Upper lobe of right lung (tissue), 1 donor: ENCODE data around the gene MAP4K2. TPM values are rescaled to one million over a fixed set of nuclear protein-coding genes. Genes with fewer than 3 reads are reported as not detected.

Source experiments
- ATAC-seq: fragments of 200-7000 bp; cut with Tn5 transposase; one replicate; pipeline ENCODE4 v1.9.1; 2020; ENCODE audit warnings: mild to moderate bottlenecking, moderate library complexity
- DNase-seq: peaks from one replicate; pipeline ENCODE4 v3.0.0-alpha.2; 2020
- H3K27ac ChIP-seq: fragments of 200-600 bp; one replicate; pipeline ENCODE4 v1.8.0; 2022
- H3K27me3 ChIP-seq: fragments of 200-600 bp; one replicate; pipeline ENCODE4 v1.8.0; 2022; ENCODE audit warnings: mild to moderate bottlenecking
- H3K36me3 ChIP-seq: fragments of 200-600 bp; one replicate; pipeline ENCODE4 v1.8.0; 2022
- H3K4me1 ChIP-seq: fragments of 200-600 bp; one replicate; pipeline ENCODE4 v1.8.0; 2022
- H3K4me3 ChIP-seq: fragments of 200-600 bp; one replicate; pipeline ENCODE4 v1.8.0; 2022; ENCODE audit warnings: mild to moderate bottlenecking
- H3K9me3 ChIP-seq: fragments of 200-600 bp; one replicate; pipeline ENCODE4 v1.8.0; 2022
- intact Hi-C: fragments of 100-400 bp; cut with DNase I; formaldehyde crosslinking; loops from one replicate; pipeline ENCODE4 v1.11.0; 2022
- total RNA-seq: library from RNA; stranded (reverse); fragmentation: NEBNext Ultra II Directional; extraction: Animal tissue kit (Norgen Biotek cat#: 25700); gene quantifications from one replicate; pipeline ENCODE4 v1.2.1, GENCODE V29; 2021
- TF ChIP-seq, protein P1 (sequence below): fragments of 200-600 bp; IDR thresholded peaks from one replicate; pipeline ENCODE4 v1.8.0; 2022; ENCODE audit warnings: antibody characterized with exemption
- donor health status: DM: no; HTN: yes; CAD: no; lungs with severe emphysema.

MAP4K2 gene
- total RNA-seq, 1 donor from 2014 or later = 28.9 TPM

DNA sequence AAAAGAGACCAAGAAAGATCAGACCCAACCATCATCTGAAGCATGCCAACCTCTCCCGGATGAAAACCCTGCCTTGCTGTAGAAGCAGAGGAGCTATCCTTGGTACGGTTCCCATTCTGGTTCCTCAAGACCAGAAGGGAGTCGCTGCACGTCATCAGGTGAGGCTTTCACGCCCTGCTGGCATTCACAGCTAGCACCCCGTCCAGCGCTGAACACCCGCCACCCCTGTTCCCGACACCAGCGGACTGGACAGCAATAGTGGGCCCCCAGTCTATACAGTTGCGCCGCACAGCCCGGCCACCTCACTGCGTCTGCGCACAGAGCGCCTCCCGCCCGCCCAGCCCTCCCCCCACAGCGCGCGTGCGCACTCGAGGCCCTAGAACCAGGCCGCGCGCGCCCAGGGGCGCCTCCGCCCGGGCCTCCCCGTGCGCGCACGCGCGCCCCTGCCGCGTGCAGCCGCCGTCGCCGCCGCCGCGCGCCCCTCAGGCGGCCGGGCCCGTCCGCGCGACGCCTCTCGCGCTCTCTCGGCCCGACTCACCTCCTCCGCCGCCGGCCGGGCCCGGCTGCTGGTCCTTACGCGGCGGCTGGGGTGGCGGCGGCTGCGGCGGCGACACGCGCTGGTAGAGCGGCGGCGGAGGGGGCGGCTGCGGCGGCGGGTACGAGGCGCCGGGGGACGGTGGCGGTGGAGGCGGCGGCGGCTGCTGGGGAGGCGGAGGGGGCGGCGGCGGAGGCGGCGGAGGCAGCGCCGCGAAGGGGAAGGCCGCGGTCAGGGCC lies 25.4 kb downstream of the MAP4K2 start:
- intact Hi-C loops = no loop called here
- no peaks in the 10 kb centered on the region for H3K27me3 ChIP-seq
- no peaks in the 10 kb centered on the region for H3K9me3 ChIP-seq
- H3K36me3 ChIP-seq = peaks cover 43% of the 10 kb centered on the region
- peaks cover 38% of the 10 kb centered on the region for H3K4me1 ChIP-seq
- peak overlapping the region; percentile 98 for H3K27ac ChIP-seq
- TF ChIP-seq, protein P1, sequence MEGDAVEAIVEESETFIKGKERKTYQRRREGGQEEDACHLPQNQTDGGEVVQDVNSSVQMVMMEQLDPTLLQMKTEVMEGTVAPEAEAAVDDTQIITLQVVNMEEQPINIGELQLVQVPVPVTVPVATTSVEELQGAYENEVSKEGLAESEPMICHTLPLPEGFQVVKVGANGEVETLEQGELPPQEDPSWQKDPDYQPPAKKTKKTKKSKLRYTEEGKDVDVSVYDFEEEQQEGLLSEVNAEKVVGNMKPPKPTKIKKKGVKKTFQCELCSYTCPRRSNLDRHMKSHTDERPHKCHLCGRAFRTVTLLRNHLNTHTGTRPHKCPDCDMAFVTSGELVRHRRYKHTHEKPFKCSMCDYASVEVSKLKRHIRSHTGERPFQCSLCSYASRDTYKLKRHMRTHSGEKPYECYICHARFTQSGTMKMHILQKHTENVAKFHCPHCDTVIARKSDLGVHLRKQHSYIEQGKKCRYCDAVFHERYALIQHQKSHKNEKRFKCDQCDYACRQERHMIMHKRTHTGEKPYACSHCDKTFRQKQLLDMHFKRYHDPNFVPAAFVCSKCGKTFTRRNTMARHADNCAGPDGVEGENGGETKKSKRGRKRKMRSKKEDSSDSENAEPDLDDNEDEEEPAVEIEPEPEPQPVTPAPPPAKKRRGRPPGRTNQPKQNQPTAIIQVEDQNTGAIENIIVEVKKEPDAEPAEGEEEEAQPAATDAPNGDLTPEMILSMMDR = no peak
- ATAC-seq = peak; percentile 56
- peak; percentile 92 for DNase-seq
- H3K4me3 ChIP-seq = peak overlapping the region; percentile 82

DNA sequence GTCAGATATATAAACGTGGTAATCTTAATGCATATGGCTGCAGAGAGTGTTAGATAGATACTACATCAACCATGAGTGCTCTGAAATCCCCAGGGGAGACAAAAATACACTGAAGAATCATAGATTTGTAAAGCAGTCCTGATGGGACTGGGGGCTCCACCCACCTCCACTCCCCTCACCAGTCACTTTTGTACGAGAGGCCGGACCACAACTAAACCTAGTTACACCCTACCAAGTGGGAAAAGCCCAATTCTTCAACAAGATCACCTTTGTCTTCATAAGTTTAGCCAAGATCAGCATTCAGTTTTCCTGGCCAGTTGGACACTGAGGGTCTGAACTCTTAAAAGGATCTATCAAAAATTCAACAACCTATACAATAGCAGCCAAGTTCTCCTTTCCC lies 26.1 kb downstream of the MAP4K2 start:
- intact Hi-C loops = no loop called here
- peak overlapping the region; percentile 34 for H3K27ac ChIP-seq
- H3K27me3 ChIP-seq = no peaks in the 10 kb centered on the region
- H3K36me3 ChIP-seq = peaks cover 51% of the 10 kb centered on the region
- H3K9me3 ChIP-seq = no peaks in the 10 kb centered on the region
- peaks cover 46% of the 10 kb centered on the region for H3K4me1 ChIP-seq
- TF ChIP-seq, protein P1 = no peak
- ATAC-seq (no peak), DNase-seq (no peak)
- H3K4me3 ChIP-seq = peak overlapping the region; percentile 76

DNA sequence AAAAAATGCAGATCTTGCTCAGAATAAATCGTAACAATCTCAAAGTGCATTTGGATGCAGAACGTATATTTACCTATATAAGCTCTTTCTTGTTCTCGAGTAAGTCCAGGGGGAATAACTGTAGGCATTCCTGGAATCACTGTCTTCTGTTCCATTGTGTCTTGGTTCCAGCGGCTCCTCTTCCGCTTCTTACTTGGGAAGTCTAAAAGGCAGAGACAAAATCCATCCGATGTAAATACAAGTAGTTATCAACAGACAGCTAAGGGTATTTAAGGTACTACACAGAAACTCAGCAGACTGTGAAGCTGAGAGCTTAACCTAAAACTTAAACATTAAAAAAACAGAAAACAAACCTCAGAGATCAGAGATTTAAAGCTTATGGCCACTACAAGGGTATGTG lies 26.6 kb downstream of the MAP4K2 start:
- intact Hi-C loops = no loop called here
- Histone ChIP-seq H3K4me3 (peak overlapping the region; percentile 76), H3K36me3 (peaks cover 55% of the 10 kb centered on the region), H3K4me1 (peaks cover 50% of the 10 kb centered on the region), H3K27ac (no peak overlapping the region), H3K27me3 (no peaks in the 10 kb centered on the region), H3K9me3 (no peaks in the 10 kb centered on the region)
- ATAC-seq (no peak), DNase-seq (no peak)
- TF ChIP-seq, protein P1 = no peak

DNA sequence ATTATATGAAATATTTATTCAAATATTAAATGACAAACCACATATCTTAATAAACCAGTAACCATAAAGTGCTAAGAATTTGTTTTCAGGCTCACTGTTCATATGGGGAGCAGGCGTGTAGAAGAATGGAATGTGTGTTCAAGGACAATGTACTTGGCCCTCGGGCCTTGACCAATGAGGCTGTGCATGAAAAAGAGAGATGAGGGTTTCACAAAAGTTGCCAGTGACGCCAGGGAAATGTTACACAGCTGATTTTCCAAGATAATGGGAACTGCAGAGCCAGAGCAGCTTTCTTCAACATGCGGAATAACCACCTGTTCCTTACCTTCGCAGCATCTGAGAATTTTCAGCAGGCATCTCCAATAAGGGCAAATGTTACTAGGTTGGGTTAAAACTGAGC lies 28.9 kb downstream of the MAP4K2 start:
- Histone ChIP-seq H3K36me3 (peaks cover 78% of the 10 kb centered on the region), H3K4me1 (peaks cover 45% of the 10 kb centered on the region), H3K27me3 (no peaks in the 10 kb centered on the region), H3K27ac (no peak overlapping the region), H3K4me3 (no peak overlapping the region), H3K9me3 (no peaks in the 10 kb centered on the region)
- intact Hi-C loops = no loop called here
- TF ChIP-seq, protein P1 = no peak
- no peak for DNase-seq
- ATAC-seq = no peak

DNA sequence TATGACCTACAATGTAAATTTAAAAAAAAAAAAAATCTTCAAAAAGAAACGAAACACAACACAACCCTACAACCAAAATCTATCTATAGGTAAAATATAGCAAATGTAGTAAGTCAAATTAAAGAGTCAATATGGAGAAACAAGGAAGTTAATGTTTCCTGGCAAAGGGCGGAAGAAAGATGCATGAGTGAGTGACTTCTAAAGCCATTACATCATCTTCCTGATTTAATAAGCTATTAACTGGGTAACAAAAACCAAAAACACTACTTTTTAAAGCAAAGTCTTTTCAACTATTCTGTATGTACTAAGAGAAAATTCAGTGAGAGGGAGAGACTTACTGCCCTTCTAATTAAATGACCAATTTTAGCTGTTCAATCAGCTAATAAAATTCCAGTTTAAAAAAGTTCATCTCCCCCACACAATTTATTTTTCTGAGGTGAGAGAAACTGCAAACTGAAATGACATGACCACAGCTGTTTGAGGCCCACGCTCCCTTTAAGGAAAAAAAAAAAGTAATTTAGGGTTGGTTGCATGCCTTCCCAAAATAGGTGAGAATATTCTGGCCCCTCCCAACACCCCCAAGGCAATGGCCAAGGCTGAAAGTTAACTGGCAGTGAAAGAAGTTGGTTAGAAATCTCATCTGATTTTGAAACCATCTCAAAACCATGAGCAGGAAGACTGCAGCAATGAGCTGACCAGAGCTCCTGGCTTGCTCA lies 30.6 kb downstream of the MAP4K2 start:
- Histone ChIP-seq H3K9me3 (no peaks in the 10 kb centered on the region), H3K36me3 (peaks cover 95% of the 10 kb centered on the region), H3K27ac (peak overlapping the region; percentile 24), H3K27me3 (no peaks in the 10 kb centered on the region), H3K4me1 (peaks cover 45% of the 10 kb centered on the region), H3K4me3 (no peak overlapping the region)
- DNase-seq (no peak), ATAC-seq (no peak)
- intact Hi-C loops = no loop called here
- TF ChIP-seq, protein P1 = no peak
